Prostate gland (tissue), 2 donors: ENCODE results near the gene SLC41A1.

Experiments
- POLR2A ChIP-seq: fragments of 450-650 bp; IDR thresholded peaks from one replicate; pipeline ENCODE4 v1.6.1; 2016; ENCODE audit warnings: antibody characterized with exemption, mild to moderate bottlenecking
- TF ChIP-seq, protein P1 (sequence below), 4 experiments: fragments of 200-600 bp in 2 of 4; fragments of 450-650 bp in 2 of 4; sonication (generic) in 2 of 4; IDR thresholded peaks; 1 replicate in 3 of 4; 2 replicates in 1 of 4; pipeline ENCODE4 v1.5.1; 2016 to 2019; ENCODE audit warnings: antibody characterized with exemption in 4 of 4, mild to moderate bottlenecking in 2 of 4, moderate library complexity in 2 of 4

DNA sequence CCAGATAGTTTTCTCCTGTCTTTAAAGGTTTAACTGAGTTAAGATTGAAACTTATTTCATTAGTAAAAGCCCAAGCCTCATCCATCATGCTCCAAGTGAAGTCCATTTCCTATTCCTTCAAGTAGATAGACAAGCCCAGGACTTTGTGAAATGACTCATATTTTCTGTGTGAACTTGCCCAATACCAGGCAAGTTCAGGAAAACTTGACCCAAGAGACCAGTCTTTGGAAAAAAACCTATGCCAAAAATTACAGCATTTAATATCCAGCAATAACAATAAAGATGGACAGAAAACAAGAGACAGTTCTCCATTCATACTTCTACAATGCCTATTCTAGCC is 37.3 kb downstream of the SLC41A1 start:
- TF ChIP-seq, protein P1, sequence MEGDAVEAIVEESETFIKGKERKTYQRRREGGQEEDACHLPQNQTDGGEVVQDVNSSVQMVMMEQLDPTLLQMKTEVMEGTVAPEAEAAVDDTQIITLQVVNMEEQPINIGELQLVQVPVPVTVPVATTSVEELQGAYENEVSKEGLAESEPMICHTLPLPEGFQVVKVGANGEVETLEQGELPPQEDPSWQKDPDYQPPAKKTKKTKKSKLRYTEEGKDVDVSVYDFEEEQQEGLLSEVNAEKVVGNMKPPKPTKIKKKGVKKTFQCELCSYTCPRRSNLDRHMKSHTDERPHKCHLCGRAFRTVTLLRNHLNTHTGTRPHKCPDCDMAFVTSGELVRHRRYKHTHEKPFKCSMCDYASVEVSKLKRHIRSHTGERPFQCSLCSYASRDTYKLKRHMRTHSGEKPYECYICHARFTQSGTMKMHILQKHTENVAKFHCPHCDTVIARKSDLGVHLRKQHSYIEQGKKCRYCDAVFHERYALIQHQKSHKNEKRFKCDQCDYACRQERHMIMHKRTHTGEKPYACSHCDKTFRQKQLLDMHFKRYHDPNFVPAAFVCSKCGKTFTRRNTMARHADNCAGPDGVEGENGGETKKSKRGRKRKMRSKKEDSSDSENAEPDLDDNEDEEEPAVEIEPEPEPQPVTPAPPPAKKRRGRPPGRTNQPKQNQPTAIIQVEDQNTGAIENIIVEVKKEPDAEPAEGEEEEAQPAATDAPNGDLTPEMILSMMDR (IDR thresholded peaks at IDR 0.05) = no peak
- TF ChIP-seq POLR2A = no peak
